Skeletal muscle tissue (tissue), 5 donors: ENCODE measurements around the gene FAM43A. TPM values are rescaled to one million over a fixed set of nuclear protein-coding genes. Genes with fewer than 3 reads are reported as not detected.

Source experiments
- H3K27ac ChIP-seq: one replicate; pipeline ENCODE4 v1.7.0; 2013; ENCODE audit warnings: mild to moderate bottlenecking, low read depth, low read length, inconsistent platforms
- H3K27me3 ChIP-seq, 3 donors: one replicate each; pipeline ENCODE4 v1.7.0; 2013; ENCODE audit warnings: low read length in 3 of 3; ENCODE audit not compliant: control insufficient read depth in 3 of 3, insufficient read depth in 3 of 3
- H3K36me3 ChIP-seq, 3 donors: one replicate each; pipeline ENCODE4 v1.7.0; 2013; ENCODE audit warnings: low read length in 3 of 3; ENCODE audit not compliant: control insufficient read depth in 3 of 3, insufficient read depth in 3 of 3
- H3K4me1 ChIP-seq, 3 donors: one replicate each; pipeline ENCODE4 v1.7.0; 2013; ENCODE audit warnings: low read length in 3 of 3, mild to moderate bottlenecking in 3 of 3; ENCODE audit not compliant: control insufficient read depth in 3 of 3, insufficient read depth in 3 of 3
- H3K4me3 ChIP-seq, 3 donors: one replicate each; pipeline ENCODE4 v1.7.0; 2013; ENCODE audit warnings: low read length in 3 of 3
- H3K9ac ChIP-seq, 3 donors: one replicate each; pipeline ENCODE4 v1.7.0; 2013; ENCODE audit warnings: low read length in 3 of 3, mild to moderate bottlenecking in 3 of 3, moderate library complexity in 2 of 3, low read depth in 1 of 3
- H3K9me3 ChIP-seq, 3 donors: one replicate each; pipeline ENCODE4 v1.7.0; 2013; ENCODE audit warnings: low read length in 3 of 3; ENCODE audit not compliant: control insufficient read depth in 3 of 3
- small RNA-seq: library from RNA; depleted of rRNA; stranded (forward); fragments of <200 nt; gene quantifications from one replicate; pipeline ENCODE3, GENCODE V24; 2014
- total RNA-seq: library from RNA; depleted of rRNA; stranded (reverse); fragments of >200 nt; gene quantifications from one replicate; pipeline ENCODE4 v1.2.3, GENCODE V29; 2014
- donor health status: Osteomylitis.

The FAM43A gene
- total RNA-seq, 1 donor from 2014 or later, result 15.7 TPM

- Histone ChIP-seq H3K27me3 (peaks cover 0 to 3% (median 0%) of the 10 kb centered on the region in 3 donors), H3K9me3 (peaks cover 0 to 4% (median 0%) of the 10 kb centered on the region in 3 donors), H3K4me1 (peaks cover 0 to 4% (median 3%) of the 10 kb centered on the region in 3 donors), H3K27ac (no peak overlapping the region), H3K9ac (no peak overlapping the region), H3K36me3 (no peaks in the 10 kb centered on the region), H3K4me3 (no peak overlapping the region)
Observed at GRCh38 chr3:194732617-194733016, 46.9 kb downstream of the FAM43A start.

DNA sequence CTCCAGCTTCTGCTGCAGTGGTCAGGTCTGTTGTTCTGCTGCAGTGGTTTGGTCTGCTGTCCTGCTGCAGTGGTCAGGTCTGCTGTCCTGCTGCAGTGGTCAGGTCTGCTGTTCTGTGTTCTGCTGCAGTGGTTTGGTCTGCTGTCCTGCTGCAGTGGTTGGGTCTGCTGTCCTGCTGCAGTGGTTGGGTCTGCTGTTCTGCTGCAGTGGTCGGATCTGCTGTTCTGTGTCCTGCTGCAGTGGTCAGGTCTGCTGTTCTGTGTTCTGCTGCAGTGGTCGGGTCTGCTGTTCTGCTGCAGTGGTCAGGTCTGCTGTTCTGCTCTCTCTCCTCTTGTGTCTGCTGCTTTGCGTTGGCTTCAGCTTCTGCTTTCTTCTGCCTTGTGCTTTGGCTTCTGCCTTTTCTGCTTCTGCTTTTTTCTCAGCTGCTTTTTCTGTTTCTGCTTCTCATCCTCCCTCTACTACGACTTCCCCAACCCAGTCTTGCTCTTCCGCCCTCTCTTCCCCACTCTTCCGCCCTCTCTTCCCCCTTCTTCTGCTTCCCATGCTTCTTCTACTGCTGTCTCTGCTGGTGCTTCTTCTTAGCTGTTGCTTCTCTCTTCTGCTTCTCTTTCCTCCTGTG, 50.7 kb downstream of the FAM43A start:
- Histone ChIP-seq H3K27ac (no peak overlapping the region), H3K4me1 (peaks cover 14 to 19% (median 17%) of the 10 kb centered on the region in 3 donors), H3K27me3 (peaks cover 0 to 3% (median 0%) of the 10 kb centered on the region in 3 donors), H3K9me3 (peaks cover 0 to 4% (median 0%) of the 10 kb centered on the region in 3 donors), H3K4me3 (no peak overlapping the region), H3K36me3 (no peaks in the 10 kb centered on the region), H3K9ac (no peak overlapping the region)

DNA sequence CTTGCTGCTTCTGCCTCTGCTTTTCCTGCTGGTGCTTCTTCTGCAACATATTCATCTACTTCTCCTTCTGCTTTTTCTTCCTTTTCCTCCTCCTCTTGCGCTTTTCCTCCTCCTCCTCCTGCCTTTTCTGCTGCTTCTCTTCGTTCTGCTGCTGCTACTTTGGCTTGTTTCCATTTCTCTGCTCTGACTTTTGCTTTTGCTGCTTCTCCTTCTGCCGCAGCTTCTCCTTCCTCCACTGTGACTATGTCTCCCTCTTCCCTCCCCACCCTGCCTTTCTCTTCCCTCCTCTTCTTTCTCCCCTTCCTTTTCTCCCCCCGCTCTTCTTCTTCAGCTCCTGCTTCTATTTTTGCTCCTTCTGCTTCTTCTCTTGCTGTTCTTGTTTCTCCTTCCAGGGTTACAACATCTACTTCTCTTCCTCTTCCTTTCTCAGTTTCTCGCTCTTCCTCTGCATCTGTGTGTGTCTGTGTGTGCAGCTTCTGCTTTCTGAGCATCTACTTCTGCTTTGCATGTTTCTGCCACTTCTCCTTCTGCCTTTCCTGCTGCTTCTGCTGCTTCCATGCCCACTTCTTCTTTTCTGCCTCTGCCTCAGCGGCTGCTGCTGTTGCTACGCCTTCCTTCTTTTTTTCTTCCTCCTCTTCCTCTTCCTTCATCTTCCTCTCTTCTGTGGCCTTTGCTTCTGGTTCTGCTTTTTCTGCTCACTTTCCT, 51.4 kb downstream of the FAM43A start:
- H3K27ac ChIP-seq, result no peak overlapping the region
- H3K9ac ChIP-seq, result no peak overlapping the region
- no peaks in the 10 kb centered on the region for H3K27me3 ChIP-seq
- H3K4me1 ChIP-seq, result peaks cover 14 to 19% (median 17%) of the 10 kb centered on the region in 3 donors
- H3K4me3 ChIP-seq, result no peak overlapping the region
- peaks cover 0 to 4% (median 0%) of the 10 kb centered on the region in 3 donors for H3K9me3 ChIP-seq
- no peaks in the 10 kb centered on the region for H3K36me3 ChIP-seq

Small RNAs within 50 kb of the gene (small RNA-seq; reads per million reads assigned to genes)
- not detected for gene AC046143.2

Other genes with a start within 250 kb of the FAM43A start
- 44.4 TPM for gene ATP13A3, start 198.9 kb upstream of the FAM43A start, total RNA-seq
- 14.1 TPM for gene TMEM44, start 52.5 kb upstream of the FAM43A start, total RNA-seq
- 36.5 TPM for gene LSG1, start 13.7 kb upstream of the FAM43A start, total RNA-seq